ENCODE measurements around the gene ATF6. TPM values are rescaled to one million over a fixed set of nuclear protein-coding genes. Genes with fewer than 3 reads are reported as not detected.

Gene ATF6
- total and polyA plus RNA-seq, 8 donors, result 2.2 to 29.5 (median 16.9) TPM

DNA sequence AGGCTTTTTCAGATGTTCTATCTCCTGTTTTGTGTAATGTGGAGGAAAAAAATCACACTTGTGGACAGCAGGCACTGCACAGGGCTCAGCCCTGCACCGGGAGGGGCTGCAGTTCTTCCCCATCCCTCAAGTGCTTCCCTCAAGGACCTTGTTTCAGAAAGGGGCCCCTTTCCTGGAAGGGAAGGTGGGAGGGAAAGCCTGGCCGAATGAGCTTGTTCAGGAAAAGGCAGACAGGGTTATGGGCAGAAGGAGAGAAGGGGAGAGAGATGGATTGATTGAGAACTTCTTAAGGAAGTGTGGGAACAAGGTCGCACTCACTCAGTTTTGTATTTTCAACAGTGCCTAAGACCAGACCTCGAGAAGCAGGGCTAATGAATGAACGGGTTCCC lies 216.4 kb downstream of the ATF6 start:
- no peaks in the 10 kb centered on the region for H3K4me1 ChIP-seq
- H3K27me3 ChIP-seq, result no peaks in the 10 kb centered on the region
- DNase-seq (no peak), FAIRE-seq (no peak), ATAC-seq (no peak)
- H3K36me3 ChIP-seq, result no peaks in the 10 kb centered on the region
- no peak overlapping the region for H3K4me3 ChIP-seq
- 52 to 60% methylated on average over 5 of the region's 5 CpGs for WGBS, 2 donors
- no peaks in the 10 kb centered on the region for H3K9me3 ChIP-seq
- H3K27ac ChIP-seq, result no peak overlapping the region
- TF ChIP-seq, protein P1, sequence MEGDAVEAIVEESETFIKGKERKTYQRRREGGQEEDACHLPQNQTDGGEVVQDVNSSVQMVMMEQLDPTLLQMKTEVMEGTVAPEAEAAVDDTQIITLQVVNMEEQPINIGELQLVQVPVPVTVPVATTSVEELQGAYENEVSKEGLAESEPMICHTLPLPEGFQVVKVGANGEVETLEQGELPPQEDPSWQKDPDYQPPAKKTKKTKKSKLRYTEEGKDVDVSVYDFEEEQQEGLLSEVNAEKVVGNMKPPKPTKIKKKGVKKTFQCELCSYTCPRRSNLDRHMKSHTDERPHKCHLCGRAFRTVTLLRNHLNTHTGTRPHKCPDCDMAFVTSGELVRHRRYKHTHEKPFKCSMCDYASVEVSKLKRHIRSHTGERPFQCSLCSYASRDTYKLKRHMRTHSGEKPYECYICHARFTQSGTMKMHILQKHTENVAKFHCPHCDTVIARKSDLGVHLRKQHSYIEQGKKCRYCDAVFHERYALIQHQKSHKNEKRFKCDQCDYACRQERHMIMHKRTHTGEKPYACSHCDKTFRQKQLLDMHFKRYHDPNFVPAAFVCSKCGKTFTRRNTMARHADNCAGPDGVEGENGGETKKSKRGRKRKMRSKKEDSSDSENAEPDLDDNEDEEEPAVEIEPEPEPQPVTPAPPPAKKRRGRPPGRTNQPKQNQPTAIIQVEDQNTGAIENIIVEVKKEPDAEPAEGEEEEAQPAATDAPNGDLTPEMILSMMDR (IDR thresholded peaks at IDR 0.05), result no peak
- intact Hi-C loops (cut with DNase I), result no loop called here

DNA sequence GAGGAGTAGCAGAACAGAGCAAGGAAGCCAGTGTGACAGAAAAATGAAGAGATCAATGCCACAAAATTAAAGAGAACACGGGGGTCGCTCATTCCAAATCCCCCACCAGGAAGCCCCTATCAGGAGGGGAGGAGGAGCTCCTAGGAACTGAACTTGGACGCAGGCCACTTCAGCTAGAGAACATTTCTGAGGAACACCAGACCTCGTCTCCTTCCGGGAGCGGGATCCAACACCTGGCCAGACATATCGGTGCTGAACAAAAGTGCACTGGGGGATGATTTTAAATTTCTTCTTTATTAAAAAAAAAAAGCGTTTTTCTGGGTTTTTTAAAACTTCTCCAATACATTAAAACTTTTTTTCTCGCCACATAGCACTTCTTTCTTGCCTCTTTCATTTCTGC lies 216.8 kb downstream of the ATF6 start:
- 68 to 69% methylated on average over 9 of the region's 9 CpGs for WGBS, 2 donors
- H3K36me3 ChIP-seq, result no peaks in the 10 kb centered on the region
- TF ChIP-seq, protein P1 (IDR thresholded peaks at IDR 0.05), result no peak
- no peak overlapping the region for H3K27ac ChIP-seq
- intact Hi-C loops (cut with DNase I), result no loop called here
- DNase-seq (no peak), FAIRE-seq (no peak), ATAC-seq (no peak)
- H3K27me3 ChIP-seq, result no peaks in the 10 kb centered on the region
- no peaks in the 10 kb centered on the region for H3K9me3 ChIP-seq
- no peaks in the 10 kb centered on the region for H3K4me1 ChIP-seq
- H3K4me3 ChIP-seq, result no peak overlapping the region

DNA sequence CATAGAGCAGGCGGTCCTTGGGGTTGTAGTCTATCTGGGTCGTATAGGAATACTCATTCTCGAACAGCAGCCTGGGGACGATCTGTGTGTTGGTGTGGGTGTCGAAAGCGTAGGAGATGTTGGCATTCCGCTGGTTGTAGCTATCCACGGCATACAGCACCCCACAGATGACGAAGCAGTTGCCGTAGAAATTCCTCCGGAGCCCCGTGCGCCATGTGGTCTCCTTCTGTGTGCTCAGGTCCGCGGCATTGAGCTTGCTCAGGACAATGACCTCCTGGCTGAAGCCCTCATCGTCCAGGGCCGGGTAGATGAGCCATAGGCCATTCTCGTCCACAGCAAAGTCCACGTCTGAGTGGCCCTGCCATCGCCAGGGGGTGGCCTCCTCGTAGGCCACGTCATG lies 217.6 kb downstream of the ATF6 start:
- 83 to 85% methylated on average over 22 of the region's 22 CpGs for WGBS, 2 donors
- Histone ChIP-seq H3K36me3 (no peaks in the 10 kb centered on the region), H3K4me1 (no peaks in the 10 kb centered on the region), H3K27ac (no peak overlapping the region), H3K9me3 (no peaks in the 10 kb centered on the region), H3K27me3 (no peaks in the 10 kb centered on the region), H3K4me3 (no peak overlapping the region)
- intact Hi-C loops (cut with DNase I), result no loop called here
- ATAC-seq, result no peak
- DNase-seq, result no peak
- TF ChIP-seq, protein P1 (IDR thresholded peaks at IDR 0.05), result no peak
- no peak for FAIRE-seq

DNA sequence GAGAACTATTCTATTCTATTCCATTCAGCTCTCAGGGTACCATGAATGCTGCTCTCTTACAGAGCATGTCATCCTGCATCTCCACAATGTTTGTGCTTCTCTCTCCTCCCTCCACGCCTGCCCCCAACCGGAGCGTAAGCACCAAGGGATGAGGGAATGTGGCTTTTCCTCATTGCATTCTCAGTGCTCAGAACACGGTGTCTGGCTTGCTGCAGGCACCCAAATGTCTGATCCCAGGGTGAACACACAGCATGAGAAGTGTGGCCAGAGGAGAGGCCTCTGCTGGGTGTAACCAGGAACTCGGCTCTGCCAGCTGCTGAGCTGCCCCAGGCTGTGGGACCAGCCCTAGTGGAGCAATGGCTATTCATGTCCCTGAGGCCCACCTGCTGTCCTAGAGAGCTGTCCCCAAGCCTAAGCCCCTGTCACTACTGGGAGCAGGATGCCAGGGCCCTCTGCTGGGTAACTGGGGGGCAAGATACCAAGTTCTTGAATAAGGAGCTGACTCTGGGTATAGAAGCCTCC lies 219.2 kb downstream of the ATF6 start:
- DNase-seq (no peak), ATAC-seq (no peak), FAIRE-seq (no peak)
- TF ChIP-seq, protein P1 (IDR thresholded peaks at IDR 0.05), result no peak
- H3K4me1 ChIP-seq, result no peaks in the 10 kb centered on the region
- intact Hi-C loops (cut with DNase I), result loop anchor here in 1 of 3 donors (5.0 kb wide), 1 partner anchor 48 kb away; no protein-coding TSS in a partner anchor
- H3K27ac ChIP-seq, result no peak overlapping the region
- no peaks in the 10 kb centered on the region for H3K27me3 ChIP-seq
- WGBS, 2 donors, result 66 to 69% methylated on average over 5 of the region's 5 CpGs
- no peaks in the 10 kb centered on the region for H3K36me3 ChIP-seq
- no peaks in the 10 kb centered on the region for H3K9me3 ChIP-seq
- no peak overlapping the region for H3K4me3 ChIP-seq

DNA sequence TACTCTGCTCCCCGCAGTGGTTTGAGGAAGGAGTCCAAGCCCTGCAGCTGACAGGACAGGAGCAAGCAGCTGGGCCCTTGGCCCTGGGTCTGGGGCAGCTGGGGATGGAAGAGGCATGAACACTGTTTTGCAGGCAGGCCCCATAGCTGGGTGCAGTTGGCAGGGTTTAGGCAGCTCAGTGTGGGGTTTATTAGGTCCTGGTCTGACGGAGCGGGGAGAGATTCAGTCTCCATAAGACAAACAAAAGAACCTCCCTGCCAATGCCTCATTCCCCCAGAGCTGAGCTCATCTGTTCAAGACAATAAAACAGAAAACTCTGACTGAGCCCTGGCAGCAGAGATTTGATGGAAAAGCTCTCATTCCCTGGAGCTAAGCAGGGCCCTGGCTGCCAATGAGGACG lies 220.2 kb downstream of the ATF6 start:
- 74 to 79% methylated on average over 4 of the region's 4 CpGs for WGBS, 2 donors
- H3K9me3 ChIP-seq, result no peaks in the 10 kb centered on the region
- no peak for DNase-seq
- intact Hi-C loops (cut with DNase I), result loop anchor here in 1 of 3 donors (5.0 kb wide), 1 partner anchor 49 kb away; no protein-coding TSS in a partner anchor
- TF ChIP-seq, protein P1 (IDR thresholded peaks at IDR 0.05), result no peak
- no peak for ATAC-seq
- H3K27ac ChIP-seq, result no peak overlapping the region
- H3K4me1 ChIP-seq, result no peaks in the 10 kb centered on the region
- FAIRE-seq, result no peak
- H3K36me3 ChIP-seq, result no peaks in the 10 kb centered on the region
- H3K4me3 ChIP-seq, result no peak overlapping the region
- H3K27me3 ChIP-seq, result no peaks in the 10 kb centered on the region
